Stomach (tissue), 9 donors: Measurements from ENCODE around the gene SH3RF3. TPM values are rescaled to one million over a fixed set of nuclear protein-coding genes. Genes with fewer than 3 reads are reported as not detected.
A peak's percentile ranks its signal among the peaks of the same experiment; 100 is the strongest.

ENCODE experiments used
- DNase-seq, 2 donors: peaks; one replicate each; pipeline versions ENCODE4 v3.0.0 to v3.0.0-alpha.2; 2013 to 2019
- H3K27ac ChIP-seq, 5 donors: fragments of 200-600 bp in 4 of 5; sonication (generic) in 4 of 5; one replicate each; pipeline ENCODE4 v1.5.1; 2013 to 2019; ENCODE audit warnings: mild to moderate bottlenecking in 1 of 5, moderate library complexity in 1 of 5
- H3K27me3 ChIP-seq, 3 donors: fragments of 200-600 bp; sonication (generic); one replicate each; pipeline ENCODE4 v1.5.1; 2017 to 2019; ENCODE audit warnings: mixed run types in 1 of 3
- H3K36me3 ChIP-seq, 4 donors: fragments of 200-600 bp; sonication (generic); 1 replicate in 3 of 4; 2 replicates in 1 of 4; pipeline ENCODE4 v1.5.1; 2016 to 2019
- H3K4me1 ChIP-seq, 4 donors: fragments of 200-600 bp; sonication (generic); one replicate each; pipeline ENCODE4 v1.5.1; 2016 to 2019
- H3K4me3 ChIP-seq, 4 donors: fragments of 200-600 bp; sonication (generic) in 3 of 4; one replicate each; pipeline ENCODE4 v1.5.1; 2016 to 2019; ENCODE audit warnings: mild to moderate bottlenecking in 1 of 4
- H3K9me3 ChIP-seq, 4 donors: fragments of 200-600 bp; sonication (generic); one replicate each; pipeline ENCODE4 v1.5.1; 2016 to 2019
- EP300 ChIP-seq: sonication (generic); formaldehyde crosslinking; IDR thresholded peaks from one replicate; pipeline ENCODE4 v1.6.1; 2017; ENCODE audit warnings: antibody characterized with exemption
- POLR2A ChIP-seq, 4 donors: fragments of 450-650 bp; IDR thresholded peaks; one replicate each; pipeline ENCODE4 v1.6.1; 2016; ENCODE audit warnings: antibody characterized with exemption in 4 of 4, control low read depth in 2 of 4, mild to moderate bottlenecking in 1 of 4, moderate library complexity in 1 of 4
- POLR2AphosphoS5 ChIP-seq, 3 donors: sonication (generic); formaldehyde crosslinking; IDR thresholded peaks; one replicate each; pipeline ENCODE4 v1.6.1; 2016; ENCODE audit warnings: antibody characterized with exemption in 3 of 3
- WGBS, 5 donors: extraction: QIAGEN DNeasy Blood & Tissue Kit in 3 of 5; methylation state at CpG; one replicate each; pipeline versions ENCODE4 v1.1.5 to v1.1.7; 2013 to 2018; 5-methylcytosine and 5-hydroxymethylcytosine counted together
- intact Hi-C: fragments of 100-400 bp; cut with DNase I; formaldehyde crosslinking; loops from one replicate; pipeline ENCODE4 v1.15.1; 2023; ENCODE audit warnings: low total_unique reads
- polyA plus RNA-seq, 3 donors: library from polyadenylated mRNA; stranded (reverse); fragments of 200-250 nt; gene quantifications; one replicate each; pipeline ENCODE4 v1.2.3, GENCODE V29; 2013
- total RNA-seq, 5 donors: library from RNA; depleted of rRNA; stranded (reverse); fragments of >200 nt; gene quantifications; one replicate each; pipeline versions ENCODE4 v1.1.0 to v1.2.3, GENCODE V29; 2014 to 2016
- TF ChIP-seq, protein P1 (sequence below), 7 experiments: fragments of 450-650 bp in 4 of 7; fragments of 200-600 bp in 3 of 7; sonication (generic) in 3 of 7; IDR thresholded peaks; one replicate each; pipeline ENCODE4 v1.5.1; 2016 to 2019; ENCODE audit warnings: antibody characterized with exemption in 7 of 7, control low read depth in 2 of 7, mild to moderate bottlenecking in 1 of 7
- donor health status: healthy with polysubstance abuse.
- donor health status: Bipolar disorder and iron deficiency.
- donor health status: healthy.

Gene SH3RF3
- total and polyA plus RNA-seq, 8 donors, result 0.87 to 11.1 (median 4.4) TPM

DNA sequence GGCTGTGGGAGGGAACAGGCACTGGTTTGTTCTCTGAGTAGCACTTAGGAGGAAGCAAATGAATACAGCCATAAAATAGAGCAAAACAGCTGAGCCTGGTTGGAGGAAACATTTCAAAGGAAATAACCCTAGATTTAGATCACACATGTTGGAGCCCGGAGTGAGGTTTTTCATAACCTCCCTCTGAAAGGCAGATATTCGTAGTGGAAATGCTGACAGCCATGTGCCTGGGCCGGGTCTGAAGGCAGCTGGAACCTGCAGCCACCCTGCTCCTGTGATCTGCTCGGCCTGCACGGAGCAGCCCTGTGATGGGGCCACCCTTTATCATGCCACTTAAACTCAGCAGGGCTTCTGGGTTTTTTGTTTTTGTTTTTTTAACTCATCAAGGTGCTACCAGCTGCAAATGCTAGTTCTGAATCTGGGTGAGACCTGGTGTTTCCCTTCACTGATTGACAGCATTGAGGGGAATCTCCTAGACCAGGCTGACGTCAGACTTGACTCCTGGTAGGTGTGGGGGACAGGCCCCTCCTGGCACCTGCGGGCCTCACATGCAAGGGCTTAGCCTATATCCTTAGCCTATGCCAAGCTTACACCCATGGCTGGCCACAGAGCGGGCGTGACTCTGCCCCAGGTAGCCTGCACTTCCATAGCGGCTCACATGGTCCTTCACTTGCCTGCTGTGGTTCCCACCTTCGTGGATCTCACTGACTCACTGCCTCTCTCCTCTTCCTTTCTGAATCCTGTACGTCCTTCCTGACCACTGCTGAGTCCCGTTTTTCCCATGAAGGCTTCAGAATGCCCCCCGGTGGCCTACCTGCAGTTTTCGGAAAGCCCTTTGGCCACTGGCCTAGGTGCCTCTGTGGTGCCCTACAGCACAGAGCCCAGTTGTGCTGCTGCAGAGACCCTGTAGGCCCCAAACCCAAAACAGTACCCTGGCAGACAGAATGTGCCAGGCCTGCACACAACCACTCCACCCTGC is 267.5 kb downstream of the SH3RF3 start:
- no peak for TF ChIP-seq POLR2AphosphoS5 (IDR thresholded peaks at IDR 0.05)
- no peak for TF ChIP-seq EP300
- no peak for TF ChIP-seq POLR2A (IDR thresholded peaks at IDR 0.05)
- TF ChIP-seq, protein P1, sequence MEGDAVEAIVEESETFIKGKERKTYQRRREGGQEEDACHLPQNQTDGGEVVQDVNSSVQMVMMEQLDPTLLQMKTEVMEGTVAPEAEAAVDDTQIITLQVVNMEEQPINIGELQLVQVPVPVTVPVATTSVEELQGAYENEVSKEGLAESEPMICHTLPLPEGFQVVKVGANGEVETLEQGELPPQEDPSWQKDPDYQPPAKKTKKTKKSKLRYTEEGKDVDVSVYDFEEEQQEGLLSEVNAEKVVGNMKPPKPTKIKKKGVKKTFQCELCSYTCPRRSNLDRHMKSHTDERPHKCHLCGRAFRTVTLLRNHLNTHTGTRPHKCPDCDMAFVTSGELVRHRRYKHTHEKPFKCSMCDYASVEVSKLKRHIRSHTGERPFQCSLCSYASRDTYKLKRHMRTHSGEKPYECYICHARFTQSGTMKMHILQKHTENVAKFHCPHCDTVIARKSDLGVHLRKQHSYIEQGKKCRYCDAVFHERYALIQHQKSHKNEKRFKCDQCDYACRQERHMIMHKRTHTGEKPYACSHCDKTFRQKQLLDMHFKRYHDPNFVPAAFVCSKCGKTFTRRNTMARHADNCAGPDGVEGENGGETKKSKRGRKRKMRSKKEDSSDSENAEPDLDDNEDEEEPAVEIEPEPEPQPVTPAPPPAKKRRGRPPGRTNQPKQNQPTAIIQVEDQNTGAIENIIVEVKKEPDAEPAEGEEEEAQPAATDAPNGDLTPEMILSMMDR (IDR thresholded peaks at IDR 0.05), result no peak
- H3K4me3 ChIP-seq, result no peak overlapping the region
- 70 to 76% (median 73%) methylated on average over 14 to 15 of the region's 15 CpGs for WGBS, 5 donors
- no peaks in the 10 kb centered on the region for H3K9me3 ChIP-seq
- H3K27me3 ChIP-seq, result no peaks in the 10 kb centered on the region
- intact Hi-C loops, result no loop called here
- no peak overlapping the region for H3K27ac ChIP-seq
- H3K36me3 ChIP-seq, result peaks cover 0 to 9% (median 2%) of the 10 kb centered on the region in 4 donors
- DNase-seq, result no peak
- no peaks in the 10 kb centered on the region for H3K4me1 ChIP-seq

DNA sequence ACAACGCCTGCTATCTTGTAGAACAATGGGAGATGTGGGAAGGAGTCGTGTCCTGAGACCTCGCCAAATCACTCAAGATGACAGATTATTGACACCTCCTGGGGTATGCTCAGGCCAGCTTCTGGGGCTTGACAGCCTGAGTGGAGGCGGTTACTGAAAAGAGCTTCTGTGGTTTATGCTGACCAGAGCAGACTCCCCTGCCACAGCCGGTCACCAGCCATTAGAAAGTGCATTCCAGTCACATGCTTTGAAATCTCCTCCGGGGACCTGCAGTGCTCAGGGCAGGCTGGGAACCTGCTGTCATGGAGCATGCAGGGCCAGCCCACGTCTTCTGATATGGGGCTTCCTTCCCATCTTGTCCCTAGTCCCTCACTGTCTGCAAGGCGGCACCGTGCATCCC is 268.9 kb downstream of the SH3RF3 start:
- Histone ChIP-seq H3K36me3 (peaks cover 0 to 9% (median 2%) of the 10 kb centered on the region in 4 donors), H3K9me3 (no peaks in the 10 kb centered on the region), H3K27ac (no peak overlapping the region), H3K4me3 (no peak overlapping the region), H3K27me3 (no peaks in the 10 kb centered on the region), H3K4me1 (no peaks in the 10 kb centered on the region)
- DNase-seq, result no peak
- TF ChIP-seq POLR2AphosphoS5 (IDR thresholded peaks at IDR 0.05), result no peak
- TF ChIP-seq EP300, result no peak
- TF ChIP-seq POLR2A (IDR thresholded peaks at IDR 0.05), result no peak
- TF ChIP-seq, protein P1 (IDR thresholded peaks at IDR 0.05), result no peak
- 70 to 80% (median 73%) methylated on average over 8 to 9 of the region's 9 CpGs for WGBS, 5 donors
- intact Hi-C loops, result no loop called here

DNA sequence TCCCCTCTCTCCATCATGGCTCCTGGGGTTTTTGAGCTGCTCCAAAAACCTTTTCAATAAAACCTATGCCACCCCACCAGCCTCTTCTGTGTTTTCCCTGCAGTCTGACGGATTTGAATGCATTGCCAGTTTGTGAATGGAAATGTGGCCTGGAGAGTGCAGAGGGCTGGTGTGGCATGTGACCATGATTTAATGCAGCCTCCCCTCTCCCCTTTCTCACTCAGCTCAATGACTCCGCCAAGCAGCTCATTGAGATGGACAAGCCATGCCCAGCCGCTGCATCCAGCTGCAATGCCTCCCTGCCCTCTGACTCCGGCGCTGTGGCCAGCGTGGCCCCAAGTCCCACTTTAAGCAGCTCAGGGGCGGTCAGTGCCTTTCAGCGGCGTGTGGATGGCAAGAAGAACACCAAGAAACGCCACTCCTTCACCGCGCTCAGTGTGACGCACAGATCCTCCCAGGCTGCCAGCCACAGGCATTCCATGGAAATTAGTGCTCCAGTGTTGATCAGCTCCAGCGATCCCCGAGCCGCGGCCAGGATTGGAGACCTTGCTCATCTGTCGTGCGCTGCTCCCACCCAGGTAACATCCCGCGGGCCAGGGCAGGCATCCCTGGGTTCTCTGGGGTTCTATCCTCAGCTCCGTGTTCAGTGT is 269.5 kb downstream of the SH3RF3 start:
- intact Hi-C loops, result no loop called here
- H3K9me3 ChIP-seq, result no peaks in the 10 kb centered on the region
- H3K4me1 ChIP-seq, result no peaks in the 10 kb centered on the region
- no peaks in the 10 kb centered on the region for H3K27me3 ChIP-seq
- no peak for DNase-seq
- WGBS, 5 donors, result 93 to 98% (median 94%) methylated on average over 17 to 22 of the region's 22 CpGs
- H3K36me3 ChIP-seq, result peaks cover 0 to 9% (median 2%) of the 10 kb centered on the region in 4 donors
- H3K4me3 ChIP-seq, result no peak overlapping the region
- H3K27ac ChIP-seq, result no peak overlapping the region
- TF ChIP-seq POLR2AphosphoS5 (IDR thresholded peaks at IDR 0.05) (no peak), EP300 (no peak), POLR2A (IDR thresholded peaks at IDR 0.05) (no peak)
- TF ChIP-seq, protein P1 (IDR thresholded peaks at IDR 0.05), result no peak

DNA sequence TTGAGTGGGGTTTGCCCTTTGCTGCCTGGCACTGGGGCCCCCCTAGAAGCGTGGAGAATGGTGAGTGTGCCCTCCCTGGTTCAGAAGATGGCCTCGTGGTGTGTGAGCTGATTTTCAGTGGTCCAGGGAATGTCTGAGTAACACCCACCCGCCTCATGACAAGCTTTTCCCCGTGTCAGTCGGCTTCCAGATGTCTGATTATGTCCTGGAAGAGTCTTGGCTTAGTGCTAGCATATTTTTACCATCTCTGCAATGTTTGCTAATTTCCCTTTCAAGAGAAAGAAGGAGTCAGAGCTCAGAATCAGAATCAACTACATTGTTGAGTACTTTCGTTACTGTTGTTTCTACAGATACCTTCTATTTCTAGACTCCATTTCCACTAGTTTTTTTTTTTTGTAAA is 270.1 kb downstream of the SH3RF3 start:
- H3K36me3 ChIP-seq, result peaks cover 0 to 9% (median 2%) of the 10 kb centered on the region in 4 donors
- 58 to 75% (median 70%) methylated on average over 5 to 6 of the region's 6 CpGs for WGBS, 5 donors
- H3K4me1 ChIP-seq, result no peaks in the 10 kb centered on the region
- H3K4me3 ChIP-seq, result no peak overlapping the region
- H3K27ac ChIP-seq, result no peak overlapping the region
- intact Hi-C loops, result no loop called here
- H3K9me3 ChIP-seq, result no peaks in the 10 kb centered on the region
- TF ChIP-seq POLR2A (IDR thresholded peaks at IDR 0.05) (no peak), POLR2AphosphoS5 (IDR thresholded peaks at IDR 0.05) (no peak), EP300 (no peak)
- TF ChIP-seq, protein P1 (IDR thresholded peaks at IDR 0.05), result no peak
- DNase-seq, result peak in 1 of 2 donors; percentile 22
- H3K27me3 ChIP-seq, result no peaks in the 10 kb centered on the region
